Adipocyte (in vitro differentiated cells): ENCODE measurements around the gene ZMYM4.
A peak's percentile ranks its signal among the peaks of the same experiment; 100 is the strongest.

Experiments
- DNase-seq: peaks from one replicate; pipeline ENCODE4 v3.0.0-alpha.2; 2015; ENCODE audit warnings: low read depth
- H3K27me3 ChIP-seq: replicated peaks from 2 replicates; pipeline ENCODE4 v1.7.0; 2013; ENCODE audit warnings: mild to moderate bottlenecking, low read length, moderate library complexity; ENCODE audit not compliant: control insufficient read depth, insufficient read depth
- H3K36me3 ChIP-seq: 2 replicates; pipeline ENCODE4 v1.7.0; 2013; ENCODE audit warnings: low read length, mild to moderate bottlenecking, moderate library complexity; ENCODE audit not compliant: control insufficient read depth, insufficient read depth, severe bottlenecking
- H3K4me1 ChIP-seq: 2 replicates; pipeline ENCODE4 v1.7.0; 2013; ENCODE audit warnings: mild to moderate bottlenecking, low read length, moderate library complexity; ENCODE audit not compliant: control insufficient read depth, insufficient read depth
- H3K4me3 ChIP-seq: 2 replicates; pipeline ENCODE4 v1.7.0; 2013; ENCODE audit warnings: mild to moderate bottlenecking, low read length, moderate library complexity
- H3K9ac ChIP-seq: 2 replicates; pipeline ENCODE4 v1.7.0; 2013; ENCODE audit warnings: mild to moderate bottlenecking, low read length, moderate library complexity
- H3K9me3 ChIP-seq: 2 replicates; pipeline ENCODE4 v1.7.0; 2013; ENCODE audit warnings: mild to moderate bottlenecking, low read length, moderate library complexity; ENCODE audit not compliant: control insufficient read depth

The ZMYM4 gene

DNA sequence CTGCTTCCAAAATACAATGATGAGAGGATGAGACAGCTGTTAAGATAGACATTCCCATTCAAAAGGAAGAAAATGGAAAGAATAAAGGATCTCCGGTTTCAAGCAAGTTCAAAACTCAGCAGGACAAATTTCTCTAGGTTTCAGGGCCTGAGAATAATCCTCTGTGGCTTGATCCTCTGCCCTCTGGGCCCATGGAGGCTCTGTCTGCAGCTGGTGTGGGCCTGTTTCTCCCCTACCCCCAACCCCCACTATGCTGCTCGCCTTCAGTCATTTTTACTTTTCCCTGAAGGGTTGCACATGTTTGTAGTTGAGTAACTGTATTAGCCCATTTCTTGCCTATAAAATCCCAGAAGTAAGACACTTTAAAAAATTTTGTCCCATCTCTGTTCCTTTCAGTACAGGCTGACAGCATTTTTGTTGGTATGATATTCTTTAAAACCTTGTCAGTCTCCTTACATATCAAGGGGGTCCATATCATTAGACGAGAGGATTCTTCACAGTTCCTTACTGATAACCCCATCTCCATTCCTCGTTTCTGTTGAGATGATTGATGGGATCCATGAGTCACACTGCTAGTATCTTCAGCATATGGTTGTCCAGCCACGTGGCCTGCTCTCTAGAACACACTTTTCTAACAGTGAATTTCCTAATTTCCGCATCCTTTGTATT lies 10.5 kb downstream of the ZMYM4 start:
- no peak for DNase-seq
- H3K9ac ChIP-seq, result no peak overlapping the region
- H3K36me3 ChIP-seq, result peaks cover 9% of the 10 kb centered on the region
- H3K27me3 ChIP-seq, result no peaks in the 10 kb centered on the region
- peaks cover 19% of the 10 kb centered on the region for H3K4me1 ChIP-seq
- no peaks in the 10 kb centered on the region for H3K9me3 ChIP-seq
- H3K4me3 ChIP-seq, result no peak overlapping the region

DNA sequence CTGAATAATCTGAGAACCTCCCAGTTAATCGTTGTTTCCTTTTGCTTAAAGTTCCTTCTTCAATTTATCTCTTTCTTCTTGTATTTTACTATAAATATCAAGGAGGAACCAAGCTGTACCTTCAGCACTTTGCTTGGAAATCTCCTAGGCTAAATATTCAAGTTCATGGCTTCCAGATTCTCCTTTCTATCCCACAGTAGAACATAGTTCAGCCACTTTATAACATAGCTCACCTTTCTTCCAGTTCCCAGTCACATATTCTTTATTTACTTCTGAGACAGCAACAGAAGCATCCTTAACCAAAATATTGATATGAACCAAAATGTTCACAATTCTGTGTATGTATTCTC lies 11.0 kb downstream of the ZMYM4 start:
- Histone ChIP-seq H3K27me3 (no peaks in the 10 kb centered on the region), H3K4me3 (no peak overlapping the region), H3K4me1 (peaks cover 19% of the 10 kb centered on the region), H3K9me3 (no peaks in the 10 kb centered on the region), H3K9ac (no peak overlapping the region), H3K36me3 (peaks cover 9% of the 10 kb centered on the region)
- no peak for DNase-seq

DNA sequence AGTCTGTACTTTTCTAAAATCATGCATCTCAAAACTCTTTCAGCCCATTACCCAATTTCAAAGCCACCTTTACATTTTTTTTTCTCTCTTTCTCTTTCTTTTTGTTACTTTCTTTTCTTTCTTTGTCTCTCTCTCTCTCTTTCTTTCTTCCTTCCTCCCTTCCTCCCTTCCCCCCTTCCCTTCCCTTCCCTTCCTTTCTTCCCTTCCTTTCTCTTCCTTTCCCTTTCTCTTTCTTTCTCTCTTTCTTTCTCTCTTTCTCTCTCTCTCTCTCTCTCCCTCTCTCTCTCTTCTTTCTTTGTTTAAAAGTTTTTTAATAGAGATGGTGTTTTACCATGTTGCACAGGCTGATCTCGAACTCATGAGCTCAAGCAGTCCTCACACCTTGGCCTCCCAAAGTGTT lies 11.5 kb downstream of the ZMYM4 start:
- DNase-seq, result no peak
- peaks cover 9% of the 10 kb centered on the region for H3K36me3 ChIP-seq
- no peak overlapping the region for H3K9ac ChIP-seq
- peaks cover under 1% of the 10 kb centered on the region for H3K9me3 ChIP-seq
- H3K4me1 ChIP-seq, result peaks cover 19% of the 10 kb centered on the region
- no peaks in the 10 kb centered on the region for H3K27me3 ChIP-seq
- H3K4me3 ChIP-seq, result no peak overlapping the region

DNA sequence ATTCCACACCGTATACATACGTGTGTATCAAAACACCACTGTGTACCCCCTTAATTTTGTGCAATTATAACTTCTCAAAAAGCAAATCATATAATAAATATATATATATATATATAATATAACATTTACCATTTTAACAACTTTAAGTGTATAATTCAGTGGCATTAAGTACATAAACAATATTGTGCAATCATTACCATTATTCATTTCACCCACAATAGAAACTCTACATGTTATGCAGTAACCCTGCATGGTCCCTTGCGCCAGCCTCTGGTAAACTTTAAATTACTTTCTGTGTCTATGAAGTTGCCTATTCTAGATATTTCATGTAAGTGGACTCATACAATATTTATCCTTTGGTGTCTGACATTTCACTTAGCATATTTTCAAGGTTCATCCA lies 13.1 kb downstream of the ZMYM4 start:
- Histone ChIP-seq H3K36me3 (peaks cover 9% of the 10 kb centered on the region), H3K27me3 (no peaks in the 10 kb centered on the region), H3K9ac (no peak overlapping the region), H3K4me1 (peaks cover 19% of the 10 kb centered on the region), H3K9me3 (peaks cover 3% of the 10 kb centered on the region), H3K4me3 (no peak overlapping the region)
- no peak for DNase-seq

DNA sequence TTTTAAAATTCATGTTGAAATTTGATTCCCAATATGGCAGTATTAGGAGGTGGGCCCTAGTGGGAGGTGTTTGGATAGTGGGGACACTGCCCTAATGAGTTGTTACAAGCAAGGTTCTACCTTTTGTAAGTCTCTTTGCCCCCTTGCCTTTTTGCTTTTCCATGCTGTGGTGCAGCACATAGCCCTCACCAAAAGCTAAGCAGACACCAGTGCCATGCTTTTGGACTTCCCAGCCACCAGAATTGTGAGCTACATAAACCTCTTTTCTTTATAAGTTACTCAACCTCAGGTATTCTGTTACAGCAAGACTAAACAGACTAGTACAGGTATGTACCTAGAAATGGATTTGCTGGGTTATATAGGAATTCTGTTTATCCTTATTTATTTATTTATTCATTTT lies 13.7 kb downstream of the ZMYM4 start:
- H3K9me3 ChIP-seq, result peaks cover 3% of the 10 kb centered on the region
- H3K27me3 ChIP-seq, result no peaks in the 10 kb centered on the region
- peaks cover 19% of the 10 kb centered on the region for H3K4me1 ChIP-seq
- no peak overlapping the region for H3K4me3 ChIP-seq
- DNase-seq, result no peak
- peaks cover 9% of the 10 kb centered on the region for H3K36me3 ChIP-seq
- H3K9ac ChIP-seq, result no peak overlapping the region

DNA sequence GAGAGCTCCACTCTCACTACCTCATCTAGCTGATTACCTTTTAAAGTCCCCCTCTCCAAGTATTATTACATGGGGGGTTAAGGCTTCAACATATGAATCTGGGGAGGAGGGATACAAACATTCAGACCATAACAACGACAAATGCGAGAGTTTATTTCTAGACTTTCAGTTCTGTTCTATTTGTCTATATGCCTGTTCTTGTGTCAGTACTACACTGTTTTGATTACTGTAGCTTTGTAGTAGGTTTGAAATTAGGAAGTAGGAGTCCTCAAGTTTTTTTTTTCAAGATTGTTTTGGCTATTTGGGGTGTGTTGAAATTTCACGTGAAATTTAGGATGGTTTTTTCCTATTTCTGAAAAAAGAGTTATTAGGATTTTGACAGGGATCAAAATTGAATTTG lies 16.3 kb downstream of the ZMYM4 start:
- H3K4me1 ChIP-seq, result peaks cover 19% of the 10 kb centered on the region
- H3K9ac ChIP-seq, result no peak overlapping the region
- peaks cover 6% of the 10 kb centered on the region for H3K36me3 ChIP-seq
- H3K9me3 ChIP-seq, result peaks cover 3% of the 10 kb centered on the region
- no peak overlapping the region for H3K4me3 ChIP-seq
- no peaks in the 10 kb centered on the region for H3K27me3 ChIP-seq
- DNase-seq, result no peak

DNA sequence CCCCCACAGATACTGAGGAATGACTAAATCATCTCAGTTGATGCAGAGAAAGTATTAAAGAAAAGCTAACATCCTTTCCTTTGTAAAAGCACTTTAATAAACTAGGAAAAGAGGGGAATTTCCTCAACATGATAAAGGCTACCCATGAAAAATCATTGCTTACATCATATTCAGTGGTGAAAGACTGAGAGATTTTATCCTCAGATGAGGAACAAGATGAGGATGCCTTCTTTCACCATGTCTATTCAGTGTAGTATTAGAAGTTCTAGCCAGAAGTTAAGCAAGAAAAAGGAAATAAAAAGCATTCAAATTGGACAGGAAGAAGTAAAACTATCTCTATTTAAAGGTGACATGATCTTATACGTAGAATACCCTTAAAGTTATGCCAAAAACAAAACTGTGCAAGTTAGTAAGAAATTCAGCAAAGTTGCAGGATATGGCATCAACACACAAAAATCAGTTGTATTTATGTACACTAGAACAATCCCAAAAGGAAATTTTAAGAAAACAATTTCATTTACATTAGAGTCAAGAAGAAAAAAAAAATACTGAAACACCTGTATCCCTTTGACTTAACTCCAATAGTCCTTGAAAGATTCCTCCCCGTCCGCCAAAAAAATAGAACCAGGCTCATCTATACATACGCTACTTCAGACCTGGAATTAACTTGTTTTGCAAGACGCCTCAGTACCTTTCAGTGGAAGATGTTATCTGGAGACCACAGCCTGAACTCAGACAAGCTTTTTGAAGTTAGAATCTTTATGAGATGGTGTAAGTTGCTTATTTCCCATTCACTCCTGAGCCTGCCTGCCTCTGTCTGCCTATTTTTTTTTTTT lies 17.5 kb downstream of the ZMYM4 start:
- H3K36me3 ChIP-seq, result peaks cover 6% of the 10 kb centered on the region
- H3K9me3 ChIP-seq, result peaks cover 3% of the 10 kb centered on the region
- no peak overlapping the region for H3K9ac ChIP-seq
- H3K4me1 ChIP-seq, result peaks cover 28% of the 10 kb centered on the region
- no peak for DNase-seq
- no peaks in the 10 kb centered on the region for H3K27me3 ChIP-seq
- H3K4me3 ChIP-seq, result no peak overlapping the region

DNA sequence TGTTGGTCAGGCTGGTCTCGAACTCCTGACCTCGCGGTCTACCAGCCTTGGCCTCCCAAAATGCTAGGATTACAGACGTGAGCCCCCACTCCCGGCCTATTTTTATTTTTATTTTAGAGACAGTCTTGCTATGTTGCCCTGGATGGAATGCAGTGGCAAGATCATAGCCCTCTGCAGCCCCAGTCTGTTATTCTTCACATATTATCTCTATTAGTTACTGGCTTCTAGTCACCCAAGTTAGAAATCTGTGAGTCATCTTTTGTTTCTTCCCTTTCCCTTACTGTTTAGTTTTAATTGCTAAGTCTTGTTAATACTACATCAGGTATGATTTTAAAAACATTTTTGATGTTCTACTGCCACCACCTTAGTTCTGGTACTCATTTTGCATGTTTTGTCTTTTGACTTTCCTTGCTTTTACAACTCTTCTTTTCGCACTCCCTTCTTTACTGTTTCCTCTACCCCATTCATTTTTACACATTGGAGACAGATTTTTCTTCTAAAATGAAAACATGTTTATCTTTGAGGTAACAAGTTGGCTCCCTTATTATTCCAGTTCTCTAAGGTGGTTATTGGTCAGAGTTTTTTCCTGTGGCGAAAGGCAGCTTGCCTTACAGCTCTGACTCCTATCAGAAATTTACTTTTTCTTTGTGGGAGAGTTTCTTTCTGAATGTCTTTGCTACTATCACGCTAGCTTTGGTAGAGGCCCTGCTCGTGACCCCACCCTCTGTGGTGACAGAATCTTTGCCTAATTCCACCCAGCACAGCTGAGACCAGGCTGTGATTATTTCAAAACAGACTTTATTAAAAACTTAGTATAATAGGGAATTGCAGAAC lies 19.5 kb downstream of the ZMYM4 start:
- peaks cover 3% of the 10 kb centered on the region for H3K36me3 ChIP-seq
- H3K27me3 ChIP-seq, result no peaks in the 10 kb centered on the region
- peak overlapping the region; percentile 77 for H3K9ac ChIP-seq
- DNase-seq, result peak; percentile 56
- peaks cover 28% of the 10 kb centered on the region for H3K4me1 ChIP-seq
- peaks cover 3% of the 10 kb centered on the region for H3K9me3 ChIP-seq
- peak overlapping the region; percentile 68 for H3K4me3 ChIP-seq

DNA sequence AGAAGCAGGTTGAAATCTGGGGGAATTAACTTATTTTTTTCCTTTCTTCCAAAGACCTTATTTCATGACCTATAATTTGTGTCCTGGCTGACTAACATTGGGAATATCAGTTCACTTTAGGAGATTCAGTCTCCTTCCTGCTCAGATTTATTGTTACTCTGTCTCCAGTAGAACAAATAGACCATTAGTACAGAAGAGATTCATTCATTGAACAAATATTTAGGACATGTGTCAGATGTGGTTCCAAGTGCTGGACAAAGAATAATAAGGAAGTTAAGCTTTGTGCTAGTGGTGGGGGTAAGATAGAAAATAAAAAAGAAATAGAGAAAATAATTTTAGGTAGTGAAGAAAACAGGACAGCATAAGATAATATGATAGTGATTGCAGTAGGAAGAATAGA lies 20.3 kb downstream of the ZMYM4 start:
- Histone ChIP-seq H3K4me1 (peaks cover 28% of the 10 kb centered on the region), H3K9me3 (peaks cover 3% of the 10 kb centered on the region), H3K36me3 (peaks cover 11% of the 10 kb centered on the region), H3K4me3 (peak overlapping the region; percentile 68), H3K9ac (peak overlapping the region; percentile 77), H3K27me3 (no peaks in the 10 kb centered on the region)
- DNase-seq, result peak; percentile 36

DNA sequence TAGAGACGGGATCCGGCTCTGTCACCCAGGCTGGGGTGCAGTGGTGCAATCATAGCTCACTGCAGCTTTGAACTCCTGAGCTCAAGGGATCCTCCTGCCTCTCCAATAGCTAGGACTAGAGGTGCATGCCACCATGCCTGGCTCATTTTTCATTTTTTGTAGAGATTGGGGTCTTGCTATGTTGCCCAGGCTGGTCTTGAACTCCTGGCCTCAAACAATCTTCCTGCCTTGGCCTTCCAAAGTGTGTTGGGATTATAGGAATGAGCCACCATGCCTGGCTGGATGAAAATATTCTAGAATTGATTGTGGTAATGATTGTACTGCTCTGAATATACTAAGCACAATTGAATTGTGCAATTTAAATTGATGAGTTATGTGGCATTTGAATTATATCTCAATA lies 21.9 kb downstream of the ZMYM4 start:
- peaks cover 19% of the 10 kb centered on the region for H3K36me3 ChIP-seq
- H3K9me3 ChIP-seq, result no peaks in the 10 kb centered on the region
- H3K9ac ChIP-seq, result no peak overlapping the region
- H3K27me3 ChIP-seq, result no peaks in the 10 kb centered on the region
- H3K4me3 ChIP-seq, result no peak overlapping the region
- H3K4me1 ChIP-seq, result peaks cover 28% of the 10 kb centered on the region
- DNase-seq, result no peak

DNA sequence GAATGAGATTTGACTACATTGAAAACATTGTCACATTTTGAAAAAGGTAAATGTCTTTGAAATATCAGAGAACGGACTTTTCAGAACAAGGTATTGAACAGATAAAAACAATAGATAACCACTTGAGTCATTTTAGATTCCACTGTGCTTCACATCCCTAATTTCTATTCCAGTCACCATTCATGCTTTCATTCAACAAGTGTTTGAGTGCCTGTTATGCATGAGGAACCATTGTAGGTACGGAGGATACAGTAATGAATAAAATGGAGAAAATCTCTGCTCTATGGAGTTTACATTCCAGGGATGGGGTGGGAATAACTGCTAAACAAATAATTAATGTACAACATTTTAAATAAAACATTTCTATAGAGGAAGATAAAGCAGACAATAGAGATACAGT lies 26.3 kb downstream of the ZMYM4 start:
- no peak overlapping the region for H3K4me3 ChIP-seq
- no peaks in the 10 kb centered on the region for H3K27me3 ChIP-seq
- H3K4me1 ChIP-seq, result peaks cover 21% of the 10 kb centered on the region
- peaks cover 37% of the 10 kb centered on the region for H3K36me3 ChIP-seq
- no peaks in the 10 kb centered on the region for H3K9me3 ChIP-seq
- H3K9ac ChIP-seq, result no peak overlapping the region
- DNase-seq, result no peak
